GM23248 (cell line): ENCODE measurements around the gene SCN8A. TPM values are rescaled to one million over a fixed set of nuclear protein-coding genes. Genes with fewer than 3 reads are reported as not detected.

Experiments used
- DNase-seq: peaks from one replicate; pipeline ENCODE4 v3.0.0-alpha.2; 2015
- H2AFZ ChIP-seq: fragments of 200-600 bp; sonication (generic); 2 replicates; pipeline ENCODE4 v1.6.1; 2016; ENCODE audit warnings: antibody characterized with exemption
- H3F3A ChIP-seq: fragments of 200-600 bp; sonication (generic); 2 replicates; pipeline ENCODE4 v1.6.1; 2016; ENCODE audit warnings: mild to moderate bottlenecking, antibody characterized with exemption, mixed run types; ENCODE audit not compliant: insufficient read depth
- H3K27ac ChIP-seq: fragments of 200-600 bp; sonication (generic); 2 replicates; pipeline ENCODE4 v1.5.1; 2016; ENCODE audit warnings: mild to moderate bottlenecking
- H3K27me3 ChIP-seq: fragments of 200-600 bp; sonication (generic); replicated peaks from 2 replicates; pipeline ENCODE4 v1.6.1; 2016; ENCODE audit warnings: mild to moderate bottlenecking; ENCODE audit not compliant: insufficient read depth
- H3K36me3 ChIP-seq: fragments of 200-600 bp; sonication (generic); 2 replicates; pipeline ENCODE4 v1.6.1; 2016; ENCODE audit warnings: low read depth, mild to moderate bottlenecking
- H3K4me1 ChIP-seq: fragments of 200-600 bp; sonication (generic); 2 replicates; pipeline ENCODE4 v1.6.1; 2016; ENCODE audit warnings: mild to moderate bottlenecking; ENCODE audit not compliant: insufficient read depth
- H3K4me2 ChIP-seq: fragments of 200-600 bp; sonication (generic); one replicate; pipeline ENCODE4 v1.6.1; 2016; ENCODE audit warnings: mild to moderate bottlenecking; ENCODE audit not compliant: unreplicated experiment
- H3K4me3 ChIP-seq: fragments of 200-600 bp; sonication (generic); 2 replicates; pipeline ENCODE4 v1.5.1; 2016; ENCODE audit warnings: mild to moderate bottlenecking
- H3K79me2 ChIP-seq: fragments of 200-600 bp; sonication (generic); 2 replicates; pipeline ENCODE4 v1.6.1; 2016; ENCODE audit warnings: mild to moderate bottlenecking; ENCODE audit not compliant: insufficient read depth
- H3K9ac ChIP-seq: fragments of 200-600 bp; sonication (generic); 2 replicates; pipeline ENCODE4 v1.6.1; 2016; ENCODE audit warnings: mild to moderate bottlenecking
- H3K9me2 ChIP-seq: fragments of 200-600 bp; sonication (generic); 2 replicates; pipeline ENCODE4 v1.6.1; 2016; ENCODE audit warnings: mixed run types, mild to moderate bottlenecking, moderate library complexity; ENCODE audit not compliant: insufficient read depth
- H3K9me3 ChIP-seq: fragments of 200-600 bp; sonication (generic); one replicate; pipeline ENCODE4 v1.6.1; 2017; ENCODE audit warnings: low read depth
- H4K20me1 ChIP-seq: fragments of 200-600 bp; sonication (generic); 2 replicates; pipeline ENCODE4 v1.6.0; 2016; ENCODE audit not compliant: insufficient read depth
- EZH2 ChIP-seq: fragments of 200-600 bp; sonication (generic); IDR thresholded peaks from 2 replicates; pipeline ENCODE4 v1.6.1; 2018; ENCODE audit warnings: antibody characterized with exemption, mild to moderate bottlenecking; ENCODE audit not compliant: insufficient read depth, poor library complexity, severe bottlenecking
- EZH2phosphoT487 ChIP-seq: fragments of 200-600 bp; sonication (generic); IDR thresholded peaks from 2 replicates; pipeline ENCODE4 v1.6.1; 2018; ENCODE audit warnings: antibody characterized with exemption, moderate library complexity, mild to moderate bottlenecking, low read depth; ENCODE audit not compliant: insufficient read depth
- WGBS, 2 experiments: methylation state at CpG; one replicate each; pipeline ENCODE4 v1.1.6; 2015 to 2017; ENCODE audit warnings: low lambda C conversion rate in 2 of 2, low coverage in 1 of 2; ENCODE audit errors: missing lambda C conversion rate in 2 of 2; 5-methylcytosine and 5-hydroxymethylcytosine counted together
- in situ Hi-C: fragments of 300-500 bp; cut with MboI; formaldehyde crosslinking; loops from 2 replicates; pipeline ENCODE4 v1.15.0; 2020
- polyA plus RNA-seq: library from polyadenylated mRNA; unstranded; fragments of >200 nt; fragmentation: Nextera tagmentation; extraction: Ambion mirVana; gene quantifications from 2 replicates; pipeline ENCODE4 v1.2.1, GENCODE V29; 2016
- total RNA-seq: library from RNA; depleted of rRNA; stranded (reverse); fragments of >200 nt; shearing (Covaris generic); gene quantifications from 2 replicates; pipeline ENCODE4 v1.2.3, GENCODE V29; 2014

The SCN8A gene
- total and polyA plus RNA-seq, 2 experiments from 2014 or later: 6.7 to 13.8 TPM

DNA sequence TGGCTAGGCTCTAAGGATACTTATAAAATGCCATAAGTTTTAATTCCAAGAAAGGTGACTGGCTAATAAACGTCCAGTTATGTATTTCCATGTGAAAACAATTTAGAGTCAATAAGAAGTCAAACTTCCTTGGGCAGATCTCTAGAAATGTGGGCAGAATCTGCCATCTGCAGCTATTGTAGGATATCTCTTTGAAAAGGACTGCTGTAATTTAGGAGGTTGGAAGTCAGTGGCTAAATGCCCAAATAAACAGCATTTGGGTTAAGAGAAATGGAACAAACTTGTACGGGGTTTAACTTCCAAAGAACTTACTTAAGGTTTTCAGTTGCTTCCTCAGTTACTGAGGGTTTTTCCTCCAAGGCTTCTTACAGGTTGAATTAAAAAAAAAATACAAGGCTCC lies 135.9 kb downstream of the SCN8A start:
- peaks cover 4% of the 10 kb centered on the region; the same call in 1 of the 2 replicates for H3K4me1 ChIP-seq
- H3K4me3 ChIP-seq: no peak overlapping the region
- 0 out of 2 replicates have a peak, but pooled peaks cover 6% of the 10 kb centered on the region for H3F3A ChIP-seq
- no peak for DNase-seq
- H2AFZ ChIP-seq: no peak overlapping the region
- TF ChIP-seq EZH2phosphoT487 (no peak), EZH2 (no peak)
- no peak overlapping the region for H3K27ac ChIP-seq
- H3K36me3 ChIP-seq: peaks cover 30% of the 10 kb centered on the region
- H4K20me1 ChIP-seq: no peaks in the 10 kb centered on the region
- no peaks in the 10 kb centered on the region for H3K27me3 ChIP-seq
- H3K9me2 ChIP-seq: no peaks in the 10 kb centered on the region
- no peaks in the 10 kb centered on the region for H3K9me3 ChIP-seq
- H3K9ac ChIP-seq: no peak overlapping the region
- WGBS, 2 experiments: 28 to 37% methylated on average over 2 of the region's 2 CpGs
- in situ Hi-C loops: no loop called here
- H3K79me2 ChIP-seq: no peaks in the 10 kb centered on the region
- H3K4me2 ChIP-seq: no peak overlapping the region

DNA sequence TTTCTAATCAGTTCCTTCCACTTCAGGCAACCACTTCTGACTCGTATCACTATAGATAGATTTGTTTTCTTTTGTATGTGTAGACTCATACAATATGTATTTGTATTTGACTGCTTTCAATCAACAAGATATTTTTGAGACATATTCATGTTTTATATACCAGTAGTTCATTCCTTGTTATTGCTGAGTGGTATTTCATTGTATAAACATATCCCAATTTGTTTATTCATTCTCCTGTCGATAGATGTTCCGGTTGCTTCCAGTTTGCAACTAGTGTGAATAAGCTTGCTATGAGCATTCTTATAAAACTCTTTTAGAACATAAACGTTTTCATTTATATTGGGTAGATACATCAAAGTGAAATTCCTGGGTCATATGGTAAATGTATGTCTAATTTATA lies 138.3 kb downstream of the SCN8A start:
- WGBS, 2 experiments: 62 to 65% methylated on average over 4 of the region's 4 CpGs
- no peak overlapping the region for H3K4me2 ChIP-seq

DNA sequence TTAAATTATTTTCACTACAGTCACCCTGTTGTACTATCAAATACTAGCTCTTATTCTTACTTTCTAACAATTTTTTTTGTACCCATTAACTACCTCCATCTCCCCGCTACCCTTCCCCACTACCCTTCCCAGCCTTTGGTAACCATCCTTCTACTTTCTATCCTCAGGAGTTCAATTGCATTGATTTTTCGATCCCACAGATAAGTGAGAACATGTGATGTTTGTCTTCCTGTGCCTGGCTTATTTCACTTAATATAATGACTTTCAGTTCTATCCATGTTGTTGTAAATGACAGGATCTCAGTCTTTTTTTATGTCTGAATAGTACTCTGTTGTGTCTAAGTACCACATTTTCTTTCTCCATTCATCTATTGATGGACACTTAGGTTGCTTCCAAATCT lies 139.7 kb downstream of the SCN8A start:
- no peak overlapping the region for H2AFZ ChIP-seq
- no peaks in the 10 kb centered on the region for H4K20me1 ChIP-seq
- DNase-seq: no peak
- peaks cover 22% of the 10 kb centered on the region for H3K36me3 ChIP-seq
- TF ChIP-seq EZH2 (no peak), EZH2phosphoT487 (no peak)
- 0 out of 2 replicates have a peak, but pooled peaks cover 6% of the 10 kb centered on the region for H3F3A ChIP-seq
- H3K9me2 ChIP-seq: no peaks in the 10 kb centered on the region
- H3K4me1 ChIP-seq: peaks cover 4% of the 10 kb centered on the region; the same call in 1 of the 2 replicates
- no peak overlapping the region for H3K4me2 ChIP-seq
- H3K9ac ChIP-seq: no peak overlapping the region
- 52 to 59% methylated on average over 2 of the region's 2 CpGs for WGBS, 2 experiments
- H3K79me2 ChIP-seq: no peaks in the 10 kb centered on the region
- H3K27me3 ChIP-seq: no peaks in the 10 kb centered on the region
- H3K4me3 ChIP-seq: no peak overlapping the region
- no peaks in the 10 kb centered on the region for H3K9me3 ChIP-seq
- in situ Hi-C loops: no loop called here
- H3K27ac ChIP-seq: no peak overlapping the region

More for the DNA sequence above, 138.3 kb downstream of the SCN8A start:
- Histone ChIP-seq H3K36me3 (peaks cover 26% of the 10 kb centered on the region), H3K4me1 (peaks cover 4% of the 10 kb centered on the region; the same call in 1 of the 2 replicates), H3K9me2 (no peaks in the 10 kb centered on the region), H3K27me3 (no peaks in the 10 kb centered on the region), H3K9ac (no peak overlapping the region), H3K27ac (no peak overlapping the region), H2AFZ (no peak overlapping the region), H4K20me1 (no peaks in the 10 kb centered on the region), H3K79me2 (no peaks in the 10 kb centered on the region), H3K9me3 (no peaks in the 10 kb centered on the region), H3F3A (0 out of 2 replicates have a peak, but pooled peaks cover 6% of the 10 kb centered on the region), H3K4me3 (no peak overlapping the region)
- in situ Hi-C loops: no loop called here
- no peak for TF ChIP-seq EZH2phosphoT487
- TF ChIP-seq EZH2: no peak
- DNase-seq: peak; percentile 10

DNA sequence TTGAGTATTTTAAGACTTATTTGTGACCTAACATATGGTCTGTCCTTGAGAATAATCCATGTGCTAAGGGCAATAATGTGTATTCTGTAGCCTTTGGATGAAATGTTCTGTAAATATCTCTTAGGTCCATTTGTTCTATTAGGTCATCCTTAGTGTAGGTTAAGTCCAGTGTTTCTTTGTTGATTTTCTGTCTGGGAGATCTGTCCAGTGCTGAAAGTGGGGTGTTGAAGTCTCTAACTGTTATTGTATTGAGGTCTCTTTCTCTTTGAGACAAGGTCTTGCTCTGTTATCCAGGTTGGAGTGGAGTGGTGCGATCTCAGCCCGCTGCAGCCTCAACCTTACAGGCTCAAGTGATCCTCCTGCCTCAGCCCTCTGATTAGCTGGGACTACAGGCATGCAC lies 149.5 kb downstream of the SCN8A start:
- H3K9me3 ChIP-seq: no peaks in the 10 kb centered on the region
- TF ChIP-seq EZH2: no peak
- no peak for TF ChIP-seq EZH2phosphoT487
- no peak overlapping the region for H3K9ac ChIP-seq
- in situ Hi-C loops: no loop called here
- no peaks in the 10 kb centered on the region; the same call in 1 of the 2 replicates for H4K20me1 ChIP-seq
- DNase-seq: no peak
- no peak overlapping the region for H3K4me2 ChIP-seq
- no peaks in the 10 kb centered on the region for H3F3A ChIP-seq
- no peaks in the 10 kb centered on the region for H3K27me3 ChIP-seq
- 98 to 100% methylated on average over 2 of the region's 2 CpGs for WGBS, 2 experiments
- no peaks in the 10 kb centered on the region; the same call in 1 of the 2 replicates for H3K79me2 ChIP-seq
- H2AFZ ChIP-seq: no peak overlapping the region
- H3K4me3 ChIP-seq: no peak overlapping the region
- H3K27ac ChIP-seq: no peak overlapping the region
- H3K4me1 ChIP-seq: no peaks in the 10 kb centered on the region
- H3K9me2 ChIP-seq: no peaks in the 10 kb centered on the region
- H3K36me3 ChIP-seq: peaks cover 23% of the 10 kb centered on the region; the same call in 1 of the 2 replicates
